H9 (cell line): ENCODE data around the gene CCR1. TPM values are rescaled to one million over a fixed set of nuclear protein-coding genes. Genes with fewer than 3 reads are reported as not detected.

Source experiments
- DNase-seq: peaks from one replicate; pipeline ENCODE4 v3.0.0-alpha.2; 2017
- H2AFZ ChIP-seq: one replicate; pipeline ENCODE4 v1.6.1; 2013; ENCODE audit warnings: mild to moderate bottlenecking, low read length, control low read depth, moderate library complexity
- H2AK5ac ChIP-seq: 2 replicates; pipeline ENCODE4 v1.6.1; 2013; ENCODE audit warnings: low read length, control low read depth, mixed read lengths; ENCODE audit not compliant: insufficient read length
- H2BK120ac ChIP-seq: one replicate; pipeline ENCODE4 v1.6.1; 2013; ENCODE audit warnings: low read depth, mild to moderate bottlenecking, low read length, control low read depth, inconsistent platforms; ENCODE audit not compliant: poor library complexity, severe bottlenecking
- H2BK12ac ChIP-seq: 2 replicates; pipeline ENCODE4 v1.6.1; 2013; ENCODE audit warnings: low read length, control low read depth, mixed read lengths, low read depth; ENCODE audit not compliant: insufficient read length
- H2BK15ac ChIP-seq: 2 replicates; pipeline ENCODE4 v1.6.1; 2013; ENCODE audit warnings: low read depth, low read length, control low read depth
- H2BK20ac ChIP-seq: one replicate; pipeline ENCODE4 v1.6.1; 2013; ENCODE audit warnings: low read depth, mild to moderate bottlenecking, low read length, control low read depth, inconsistent platforms; ENCODE audit not compliant: poor library complexity, severe bottlenecking
- H2BK5ac ChIP-seq: 2 replicates; pipeline ENCODE4 v1.6.1; 2013; ENCODE audit warnings: low read length, control low read depth, mixed read lengths; ENCODE audit not compliant: insufficient read length
- H3K14ac ChIP-seq: 2 replicates; pipeline ENCODE4 v1.6.1; 2013; ENCODE audit warnings: low read length, control low read depth; ENCODE audit not compliant: insufficient read depth
- H3K18ac ChIP-seq: 2 replicates; pipeline ENCODE4 v1.6.1; 2013; ENCODE audit warnings: low read depth, mild to moderate bottlenecking, mixed read lengths, low read length, control low read depth; ENCODE audit not compliant: insufficient read length
- H3K23ac ChIP-seq: 2 replicates; pipeline ENCODE4 v1.6.1; 2013; ENCODE audit warnings: low read length, control low read depth, mixed read lengths, low read depth; ENCODE audit not compliant: insufficient read length
- H3K23me2 ChIP-seq: 2 replicates; pipeline ENCODE4 v1.6.1; 2013; ENCODE audit warnings: low read depth, mild to moderate bottlenecking, mixed read lengths, low read length, control low read depth; ENCODE audit not compliant: insufficient read length, poor library complexity, severe bottlenecking
- H3K27ac ChIP-seq: 2 replicates; pipeline ENCODE4 v1.5.1; 2013; ENCODE audit warnings: low read length, control low read depth, mixed read lengths, low read depth; ENCODE audit not compliant: insufficient read length
- H3K27me3 ChIP-seq: 2 replicates; pipeline ENCODE4 v1.6.1; 2013; ENCODE audit warnings: low read length, control low read depth, inconsistent platforms; ENCODE audit not compliant: insufficient read depth
- H3K4ac ChIP-seq: 2 replicates; pipeline ENCODE4 v1.6.1; 2013; ENCODE audit warnings: low read depth, mild to moderate bottlenecking, control low read depth, inconsistent platforms, low read length, moderate library complexity
- H3K4me1 ChIP-seq: 2 replicates; pipeline ENCODE4 v1.6.1; 2013; ENCODE audit warnings: low read length, control low read depth, inconsistent platforms; ENCODE audit not compliant: insufficient read depth
- H3K4me2 ChIP-seq: 2 replicates; pipeline ENCODE4 v1.6.1; 2013; ENCODE audit warnings: low read length, control low read depth, mixed read lengths; ENCODE audit not compliant: insufficient read length, insufficient read depth
- H3K56ac ChIP-seq: 2 replicates; pipeline ENCODE4 v1.6.1; 2013; ENCODE audit warnings: low read depth, mild to moderate bottlenecking, mixed read lengths, low read length, control low read depth; ENCODE audit not compliant: insufficient read length
- H3K79me1 ChIP-seq: 2 replicates; pipeline ENCODE4 v1.6.1; 2013; ENCODE audit warnings: low read depth, mild to moderate bottlenecking, moderate library complexity, low read length, control low read depth, inconsistent platforms; ENCODE audit not compliant: insufficient read depth, poor library complexity, severe bottlenecking
- H3K79me2 ChIP-seq: 2 replicates; pipeline ENCODE4 v1.6.1; 2013; ENCODE audit warnings: low read length, control low read depth, inconsistent platforms; ENCODE audit not compliant: insufficient read depth
- H3K9ac ChIP-seq: 2 replicates; pipeline ENCODE4 v1.6.1; 2013; ENCODE audit warnings: low read length, control low read depth, mixed read lengths; ENCODE audit not compliant: insufficient read length; ENCODE audit errors: extremely low read depth
- H3K9me3 ChIP-seq: one replicate; pipeline ENCODE4 v1.6.1; 2013; ENCODE audit warnings: low read depth, low read length, inconsistent platforms; ENCODE audit not compliant: control insufficient read depth
- H3T11ph ChIP-seq: one replicate; pipeline ENCODE4 v1.6.1; 2013; ENCODE audit warnings: mild to moderate bottlenecking, low read length, control low read depth, inconsistent platforms
- H4K20me1 ChIP-seq: one replicate; pipeline ENCODE4 v1.6.1; 2013; ENCODE audit not compliant: control insufficient read depth, insufficient read length, insufficient read depth
- H4K5ac ChIP-seq: 2 replicates; pipeline ENCODE4 v1.6.1; 2013; ENCODE audit warnings: low read depth, mild to moderate bottlenecking, mixed read lengths, low read length, control low read depth; ENCODE audit not compliant: insufficient read length
- H4K8ac ChIP-seq: replicated peaks from 2 replicates; pipeline ENCODE4 v1.6.1; 2013; ENCODE audit warnings: low read length, control low read depth, mixed read lengths, low read depth; ENCODE audit not compliant: insufficient read length
- H4K91ac ChIP-seq: 2 replicates; pipeline ENCODE4 v1.6.1; 2013; ENCODE audit warnings: low read depth, mild to moderate bottlenecking, moderate library complexity, mixed read lengths, low read length, control low read depth; ENCODE audit not compliant: insufficient read length
- H3K27ac Mint-ChIP-seq, 3 experiments: 2 replicates in 2 of 3; 3 replicates in 1 of 3; pipeline ENCODE4 v1.8.0; 2020 to 2021; ENCODE audit warnings: mixed read lengths in 3 of 3, mild to moderate bottlenecking in 1 of 3, moderate library complexity in 1 of 3
- H3K27me3 Mint-ChIP-seq: 2 replicates; pipeline ENCODE4 v1.8.0; 2021; ENCODE audit warnings: low read depth, mild to moderate bottlenecking, moderate library complexity, mixed read lengths
- H3K36me3 Mint-ChIP-seq, 3 experiments: 2 replicates in 2 of 3; 3 replicates in 1 of 3; pipeline ENCODE4 v1.8.0; 2020 to 2021; ENCODE audit warnings: low read depth in 3 of 3, mixed read lengths in 3 of 3; ENCODE audit not compliant: insufficient read depth in 1 of 3
- H3K4me1 Mint-ChIP-seq, 2 experiments: 2 replicates each; pipeline ENCODE4 v1.8.0; 2020; ENCODE audit warnings: mixed read lengths in 2 of 2
- H3K4me3 Mint-ChIP-seq, 2 experiments: 2 replicates in 1 of 2; 3 replicates in 1 of 2; pipeline ENCODE4 v1.8.0; 2020 to 2021; ENCODE audit warnings: mild to moderate bottlenecking in 2 of 2, mixed read lengths in 2 of 2, moderate library complexity in 1 of 2
- H3K9me3 Mint-ChIP-seq, 2 experiments: 2 replicates in 1 of 2; 3 replicates in 1 of 2; pipeline ENCODE4 v1.8.0; 2020; ENCODE audit warnings: mild to moderate bottlenecking in 2 of 2, mixed read lengths in 2 of 2, moderate library complexity in 1 of 2
- CTCF ChIP-seq: fragments of 200-600 bp; sonication (generic); conservative IDR thresholded peaks from 3 replicates; pipeline ENCODE4 v1.8.0; 2021; ENCODE audit warnings: antibody characterized with exemption, mild to moderate bottlenecking
- WGBS: extraction: QIAGEN DNeasy Blood & Tissue Kit; methylation state at CpG from one replicate; pipeline ENCODE4 v1.1.7; 2013; ENCODE audit warnings: missing lambda C conversion rate, low lambda C conversion rate, mixed read lengths; ENCODE audit not compliant: insufficient read length; ENCODE audit errors: extremely low coverage; 5-methylcytosine and 5-hydroxymethylcytosine counted together
- total RNA-seq: library from RNA; stranded (reverse); gene quantifications from 2 replicates; pipeline ENCODE4 v1.2.1, GENCODE V29; 2021

The CCR1 gene
- total RNA-seq, 1 experiment from 2014 or later = not detected

- DNase-seq = no peak
- Histone ChIP-seq H4K8ac (no peak overlapping the region), H2BK20ac (no peak overlapping the region), H3K4me2 (no peak overlapping the region), H3K4ac (no peak overlapping the region), H3K56ac (no peak overlapping the region), H3K27ac (no peak overlapping the region), H3K9me3 (no peaks in the 10 kb centered on the region), H3K23ac (no peak overlapping the region), H4K91ac (no peak overlapping the region), H4K5ac (no peak overlapping the region), H2BK120ac (no peak overlapping the region), H3T11ph (no peak overlapping the region), H3K4me1 (no peaks in the 10 kb centered on the region), H3K79me1 (no peaks in the 10 kb centered on the region), H4K20me1 (no peaks in the 10 kb centered on the region), H3K14ac (no peak overlapping the region), H3K79me2 (no peaks in the 10 kb centered on the region), H2BK5ac (no peak overlapping the region), H2AK5ac (no peak overlapping the region), H2BK12ac (no peak overlapping the region), H3K27me3 (no peaks in the 10 kb centered on the region), H2BK15ac (no peak overlapping the region), H2AFZ (no peak overlapping the region), H3K23me2 (no peaks in the 10 kb centered on the region), H3K9ac (no peak overlapping the region), H3K18ac (no peak overlapping the region)
- no peak for TF ChIP-seq CTCF
- H3K9me3 Mint-ChIP-seq = peaks cover 2 to 6% of the 10 kb centered on the region in 2 experiments; a peak in 3 of 5 replicates
- no peaks in the 10 kb centered on the region for H3K4me1 Mint-ChIP-seq
- no CpG with 5 or more reads among the region's 5 CpGs for WGBS
- H3K27ac Mint-ChIP-seq = no peak overlapping the region
- H3K4me3 Mint-ChIP-seq = no peak overlapping the region
- no peaks in the 10 kb centered on the region for H3K36me3 Mint-ChIP-seq
- peaks cover 5% of the 10 kb centered on the region; the same call in 1 of the 2 replicates for H3K27me3 Mint-ChIP-seq
These were observed 20.4 kb upstream of the CCR1 start for GRCh38 chr3:46228260-46229242.
